Measurements from ENCODE around the gene MTRFR.

- no peak for TF ChIP-seq TAF1 (IDR thresholded peaks at IDR 0.05; ENCODE audit: low read depth, low read length)
- no peak for TF ChIP-seq POLR2A (IDR thresholded peaks at IDR 0.05; ENCODE audit: low read depth, low read length)
- no peak for TF ChIP-seq PAX5 (IDR thresholded peaks at IDR 0.05; ENCODE audit: insufficient read depth, low read length, severe bottlenecking)
Measured at GRCh38 chr12:123229051-123229450, 4.2 kb upstream of the MTRFR start.
